Right atrium auricular region (tissue), 2 donors: Measurements from ENCODE around the gene LGALS4. TPM values are rescaled to one million over a fixed set of nuclear protein-coding genes. Genes with fewer than 3 reads are reported as not detected.

Experiments used
- DNase-seq: peaks from one replicate; pipeline ENCODE4 v3.0.0-alpha.2; 2019; ENCODE audit warnings: low spot score
- H3K27ac ChIP-seq, 2 donors: fragments of 200-600 bp; sonication (generic); 1 replicate in 1 of 2; 2 replicates in 1 of 2; pipeline ENCODE4 v1.5.1; 2016 to 2019
- H3K27me3 ChIP-seq, 2 donors: fragments of 200-600 bp; sonication (generic); one replicate each; pipeline versions ENCODE4 v1.5.1 to v1.6.0; 2017 to 2019
- H3K36me3 ChIP-seq: fragments of 200-600 bp; sonication (generic); one replicate; pipeline ENCODE4 v1.5.1; 2016
- H3K4me1 ChIP-seq, 2 donors: fragments of 200-600 bp; sonication (generic); one replicate each; pipeline versions ENCODE4 v1.5.1 to v1.6.0; 2017 to 2019
- H3K4me3 ChIP-seq, 2 donors: fragments of 200-600 bp; sonication (generic); 1 replicate in 1 of 2; 2 replicates in 1 of 2; pipeline ENCODE4 v1.5.1; 2017 to 2019; ENCODE audit warnings: mild to moderate bottlenecking in 1 of 2, moderate library complexity in 1 of 2
- H3K9me3 ChIP-seq, 2 donors: fragments of 200-600 bp; sonication (generic); one replicate each; pipeline ENCODE4 v1.5.1; 2019
- CTCF ChIP-seq, 2 donors: fragments of 200-600 bp; sonication (generic); IDR thresholded peaks; one replicate each; pipeline ENCODE4 v1.5.1; 2019; ENCODE audit warnings: antibody characterized with exemption in 2 of 2
- total RNA-seq, 2 donors: library from RNA; depleted of rRNA; stranded (reverse); fragments of >200 nt; gene quantifications; one replicate each; pipeline ENCODE4 v1.1.0, GENCODE V29; 2016

Gene LGALS4
- total RNA-seq, 2 donors from 2014 or later = 0.67 TPM; not detected in 1

- no peaks in the 10 kb centered on the region for H3K9me3 ChIP-seq
- DNase-seq = no peak
- H3K27ac ChIP-seq = no peak overlapping the region
- TF ChIP-seq CTCF (IDR thresholded peaks at IDR 0.05) = no peak
- H3K36me3 ChIP-seq = peaks cover 98% of the 10 kb centered on the region
- H3K27me3 ChIP-seq = no peaks in the 10 kb centered on the region
- no peak overlapping the region for H3K4me3 ChIP-seq
- H3K4me1 ChIP-seq = no peaks in the 10 kb centered on the region
These were observed 27.3 kb upstream of the LGALS4 start for GRCh38 chr19:38839816-38840582.

DNA sequence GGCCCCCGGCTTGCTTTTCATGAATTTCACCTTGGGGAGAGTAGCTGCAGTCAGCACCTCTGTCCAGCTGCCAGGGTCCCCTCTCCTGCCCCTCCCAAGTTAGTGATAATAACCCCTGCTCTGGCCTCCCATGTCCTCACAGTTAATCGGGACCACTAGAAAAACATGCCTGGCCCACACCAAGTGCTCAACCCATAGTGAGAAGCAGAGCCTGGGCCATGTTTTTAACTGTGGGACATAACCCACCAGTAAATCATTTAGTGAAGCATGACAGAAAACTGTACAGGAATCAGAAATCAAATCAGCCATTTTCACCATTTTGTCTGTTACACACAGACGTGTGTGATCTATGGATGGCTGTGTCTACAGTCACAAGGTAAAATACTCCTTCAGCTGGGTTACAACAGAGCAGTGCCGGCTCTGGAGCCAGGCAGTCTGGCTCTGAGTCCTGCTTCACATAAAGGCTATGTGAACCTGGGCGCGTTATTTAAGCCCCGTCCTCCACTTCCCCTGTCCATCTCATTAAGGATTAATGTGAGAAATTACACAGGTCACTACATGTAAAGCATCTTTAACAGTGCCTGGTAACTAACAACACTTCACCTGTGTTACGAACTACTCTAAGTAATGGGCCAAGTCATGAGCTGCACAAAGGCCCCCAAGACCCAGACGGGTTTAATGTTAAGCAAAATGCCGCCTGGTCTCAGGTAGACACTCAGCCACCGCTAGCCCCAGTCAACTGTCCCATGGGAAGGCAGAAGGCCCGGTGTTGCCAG is 26.4 kb upstream of the LGALS4 start:
- TF ChIP-seq CTCF (IDR thresholded peaks at IDR 0.05) = no peak
- H3K4me1 ChIP-seq = no peaks in the 10 kb centered on the region
- DNase-seq = no peak

GRCh38 chr19:38838208-38838985 is 25.7 kb upstream of the LGALS4 start:
- no peak for DNase-seq
- H3K9me3 ChIP-seq = no peaks in the 10 kb centered on the region
- H3K27ac ChIP-seq = no peak overlapping the region
- TF ChIP-seq CTCF (IDR thresholded peaks at IDR 0.05) = no peak
- H3K36me3 ChIP-seq = peaks cover 82% of the 10 kb centered on the region
- H3K27me3 ChIP-seq = no peaks in the 10 kb centered on the region
- no peak overlapping the region for H3K4me3 ChIP-seq
- H3K4me1 ChIP-seq = no peaks in the 10 kb centered on the region

More for the DNA sequence above, 26.4 kb upstream of the LGALS4 start:
- H3K9me3 ChIP-seq = no peaks in the 10 kb centered on the region
- peaks cover 90% of the 10 kb centered on the region for H3K36me3 ChIP-seq
- H3K27ac ChIP-seq = no peak overlapping the region
- no peaks in the 10 kb centered on the region for H3K27me3 ChIP-seq
- H3K4me3 ChIP-seq = no peak overlapping the region

GRCh38 chr19:38837656-38838121 is 24.9 kb upstream of the LGALS4 start:
- Histone ChIP-seq H3K36me3 (peaks cover 75% of the 10 kb centered on the region), H3K27me3 (no peaks in the 10 kb centered on the region), H3K9me3 (no peaks in the 10 kb centered on the region), H3K27ac (no peak overlapping the region), H3K4me1 (peaks cover 0 to 2% of the 10 kb centered on the region in 2 donors), H3K4me3 (no peak overlapping the region)
- DNase-seq = no peak
- no peak for TF ChIP-seq CTCF (IDR thresholded peaks at IDR 0.05)

DNA sequence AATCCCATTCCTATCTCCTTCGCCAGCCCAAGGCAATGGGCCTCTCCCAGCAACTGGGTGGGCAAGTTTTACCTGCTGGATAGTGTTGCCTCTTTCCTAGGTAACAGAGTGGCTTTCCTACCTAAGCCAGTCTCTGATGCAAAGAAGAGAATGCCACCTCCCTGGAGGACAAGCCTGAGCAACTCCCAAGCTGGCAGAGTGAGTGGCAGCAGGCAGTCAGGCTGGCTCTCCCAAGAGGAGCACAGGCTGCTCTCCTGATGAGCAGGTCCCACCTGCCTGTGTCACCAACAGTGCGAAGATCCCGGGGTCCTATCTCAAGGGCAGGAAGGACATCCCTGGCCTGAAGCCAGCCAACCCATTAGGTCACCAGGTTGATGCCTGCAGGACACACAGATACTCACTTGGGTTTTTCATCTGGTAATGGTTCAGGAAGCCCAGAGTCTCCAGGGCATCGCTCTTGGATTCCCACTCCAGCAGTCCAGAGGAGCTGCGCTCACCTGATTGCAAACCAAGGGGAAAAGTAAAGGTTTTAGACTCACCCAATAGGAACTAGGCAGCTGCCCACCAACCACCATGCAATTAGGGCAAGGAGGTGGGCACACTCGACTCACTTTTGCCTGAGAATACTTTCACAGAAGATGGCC is 24.4 kb upstream of the LGALS4 start:
- no peaks in the 10 kb centered on the region for H3K27me3 ChIP-seq
- no peak overlapping the region for H3K4me3 ChIP-seq
- DNase-seq = no peak
- peaks cover 70% of the 10 kb centered on the region for H3K36me3 ChIP-seq
- H3K9me3 ChIP-seq = no peaks in the 10 kb centered on the region
- no peak for TF ChIP-seq CTCF (IDR thresholded peaks at IDR 0.05)
- no peak overlapping the region for H3K27ac ChIP-seq
- peaks cover 0 to 8% of the 10 kb centered on the region in 2 donors for H3K4me1 ChIP-seq
